ENCODE results near the gene LYRM1.

DNA sequence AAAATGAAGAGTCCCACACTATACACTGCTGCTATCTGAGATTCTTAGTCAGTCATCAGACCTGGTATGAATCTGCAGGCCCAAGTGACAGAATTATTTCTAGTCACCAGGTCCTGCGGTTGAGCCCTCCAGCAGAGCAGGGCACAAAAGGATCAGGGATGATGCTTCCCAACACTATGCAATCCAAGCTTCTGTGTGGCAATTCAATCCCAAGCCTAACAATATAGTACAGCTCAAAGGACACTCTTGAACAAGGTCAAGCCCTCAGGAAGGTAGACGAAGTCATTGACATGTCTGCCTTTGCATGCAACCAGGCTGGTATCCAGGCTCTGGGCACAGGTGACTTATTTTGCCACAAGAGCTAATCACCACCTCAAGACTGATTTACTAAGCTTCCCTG lies 6.2 kb upstream of the LYRM1 start:
- TF ChIP-seq, protein P1, sequence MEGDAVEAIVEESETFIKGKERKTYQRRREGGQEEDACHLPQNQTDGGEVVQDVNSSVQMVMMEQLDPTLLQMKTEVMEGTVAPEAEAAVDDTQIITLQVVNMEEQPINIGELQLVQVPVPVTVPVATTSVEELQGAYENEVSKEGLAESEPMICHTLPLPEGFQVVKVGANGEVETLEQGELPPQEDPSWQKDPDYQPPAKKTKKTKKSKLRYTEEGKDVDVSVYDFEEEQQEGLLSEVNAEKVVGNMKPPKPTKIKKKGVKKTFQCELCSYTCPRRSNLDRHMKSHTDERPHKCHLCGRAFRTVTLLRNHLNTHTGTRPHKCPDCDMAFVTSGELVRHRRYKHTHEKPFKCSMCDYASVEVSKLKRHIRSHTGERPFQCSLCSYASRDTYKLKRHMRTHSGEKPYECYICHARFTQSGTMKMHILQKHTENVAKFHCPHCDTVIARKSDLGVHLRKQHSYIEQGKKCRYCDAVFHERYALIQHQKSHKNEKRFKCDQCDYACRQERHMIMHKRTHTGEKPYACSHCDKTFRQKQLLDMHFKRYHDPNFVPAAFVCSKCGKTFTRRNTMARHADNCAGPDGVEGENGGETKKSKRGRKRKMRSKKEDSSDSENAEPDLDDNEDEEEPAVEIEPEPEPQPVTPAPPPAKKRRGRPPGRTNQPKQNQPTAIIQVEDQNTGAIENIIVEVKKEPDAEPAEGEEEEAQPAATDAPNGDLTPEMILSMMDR (IDR thresholded peaks at IDR 0.05; ENCODE audit: insufficient read depth, low read length, poor library complexity, severe bottlenecking), result no peak
- TF ChIP-seq EZH2phosphoT487 (conservative IDR thresholded peaks at IDR 0.05; ENCODE audit: low read length), result no peak
